Measurements from ENCODE around the gene INHBA.

Gene INHBA

GRCh38 chr7:41710838-41711237 is 7.9 kb upstream of the INHBA start:
- no peak for DNase-seq

- DNase-seq: peak; percentile 42
Measured at GRCh38 chr7:41709621-41710020, 6.7 kb upstream of the INHBA start.

- DNase-seq: peak; percentile 57
Measured at GRCh38 chr7:41708581-41709358, 5.9 kb upstream of the INHBA start.

- no peak for DNase-seq
Measured at GRCh38 chr7:41706228-41706930, 3.5 kb upstream of the INHBA start.

GRCh38 chr7:41705109-41705901 is 2.4 kb upstream of the INHBA start:
- peak; percentile 89 for DNase-seq

GRCh38 chr7:41701068-41701941 is 1.6 kb downstream of the INHBA start:
- DNase-seq: no peak

- peak; percentile 16 for DNase-seq
Measured at GRCh38 chr7:41700044-41700471, 2.8 kb downstream of the INHBA start.

- peak; percentile 24 for DNase-seq
Measured at GRCh38 chr7:41699516-41699915, 3.4 kb downstream of the INHBA start.

GRCh38 chr7:41698726-41699125 is 4.2 kb downstream of the INHBA start:
- no peak for DNase-seq

- DNase-seq: no peak
Measured at GRCh38 chr7:41698114-41698513, 4.8 kb downstream of the INHBA start.

GRCh38 chr7:41696323-41696916 is 6.5 kb downstream of the INHBA start:
- peak; percentile 81 for DNase-seq

GRCh38 chr7:41695661-41696322 is 7.1 kb downstream of the INHBA start:
- no peak for DNase-seq

- DNase-seq: no peak
Measured at GRCh38 chr7:41694495-41694894, 8.4 kb downstream of the INHBA start.

GRCh38 chr7:41693150-41693997 is 9.5 kb downstream of the INHBA start:
- peak; percentile 55 for DNase-seq

- DNase-seq: no peak
Measured at GRCh38 chr7:41692251-41692650, 10.6 kb downstream of the INHBA start.

- no peak for DNase-seq
Measured at GRCh38 chr7:41691286-41692190, 11.4 kb downstream of the INHBA start.

GRCh38 chr7:41689815-41690214 is 13.1 kb downstream of the INHBA start:
- DNase-seq: no peak

GRCh38 chr7:41688906-41689305 is 14.0 kb downstream of the INHBA start:
- no peak for DNase-seq

GRCh38 chr7:41688012-41688625 is 14.8 kb downstream of the INHBA start:
- no peak for DNase-seq

All from hematopoietic multipotent progenitor cell treated with erythropoietin and hydrocortisone succinate and interleukin-3 and kit ligand, for 4 days (in vitro differentiated cells).